Activated CD4-positive, alpha-beta T cell treated with anti-CD3 and anti-CD28 coated beads for 36 hours (primary cell): ENCODE results near the gene ROR1. TPM values are rescaled to one million over a fixed set of nuclear protein-coding genes. Genes with fewer than 3 reads are reported as not detected.

ENCODE experiments used
- ATAC-seq: fragments of 200-7000 bp; cut with Tn5 transposase; one replicate; pipeline ENCODE4 v1.10.0; 2021; ENCODE audit warnings: mild to moderate bottlenecking, moderate library complexity
- CTCF ChIA-PET: fragments of 350-600 bp; sonication (Branson Sonifier 250); formaldehyde crosslinking; loops from one replicate; lab custom pipeline; 2021; ENCODE audit warnings: antibody characterized with exemption; lab: Charles Lee
- POLR2A ChIA-PET: fragments of 350-600 bp; sonication (Branson Sonifier 250); formaldehyde crosslinking; loops from one replicate; lab custom pipeline; 2021; ENCODE audit warnings: antibody characterized with exemption, inconsistent platforms; lab: Charles Lee
- DNase-seq: peaks from one replicate; pipeline ENCODE4 v3.0.0-alpha.2; 2020
- H3K27ac Mint-ChIP-seq: one replicate; pipeline ENCODE4 v1.8.0; 2021; ENCODE audit warnings: mixed read lengths
- H3K27me3 Mint-ChIP-seq: one replicate; pipeline ENCODE4 v1.8.0; 2021; ENCODE audit warnings: mixed read lengths
- H3K36me3 Mint-ChIP-seq: one replicate; pipeline ENCODE4 v1.8.0; 2021; ENCODE audit warnings: low read depth, mixed read lengths
- H3K4me1 Mint-ChIP-seq: one replicate; pipeline ENCODE4 v1.8.0; 2021; ENCODE audit warnings: mixed read lengths
- H3K4me3 Mint-ChIP-seq: one replicate; pipeline ENCODE4 v1.8.0; 2021; ENCODE audit warnings: mild to moderate bottlenecking, moderate library complexity, mixed read lengths
- H3K9me3 Mint-ChIP-seq: one replicate; pipeline ENCODE4 v1.8.0; 2021; ENCODE audit warnings: low read depth, mixed read lengths
- intact Hi-C, 2 experiments: fragments of 100-400 bp; cut with DNase I in 1 of 2; cut with micrococcal nuclease in 1 of 2; formaldehyde crosslinking; loops; one replicate each; pipeline versions ENCODE4 v1.14.2 to v1.15.1; 2022 to 2024; cut with DNase I, micrococcal nuclease
- total RNA-seq, 2 experiments: library from RNA; stranded (reverse); gene quantifications; one replicate each; pipeline ENCODE4 v1.2.3, GENCODE V29; 2021

Gene ROR1
- total RNA-seq, 2 experiments from 2014 or later = 0.21 TPM; not detected in 1

DNA sequence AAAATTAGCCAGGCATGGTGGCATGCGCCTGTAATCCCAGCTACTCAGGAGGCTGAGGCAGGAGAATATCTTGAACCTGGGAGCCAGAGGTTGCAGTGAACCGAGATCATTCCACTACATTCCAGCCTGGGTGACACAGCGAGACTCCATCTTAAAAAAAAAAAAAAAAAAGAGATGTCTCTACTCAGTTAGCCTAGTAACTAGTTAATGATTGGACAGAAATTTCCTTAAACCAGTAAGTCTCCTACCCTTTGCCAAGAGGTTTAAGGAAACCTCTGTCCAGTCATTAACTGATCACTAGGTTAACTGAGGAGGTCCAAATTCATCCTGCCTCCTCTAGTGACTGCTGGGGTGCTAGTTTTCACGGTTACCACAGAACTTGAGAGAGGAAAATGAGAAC lies 285.7 kb downstream of the ROR1 start:
- no peak for ATAC-seq

DNA sequence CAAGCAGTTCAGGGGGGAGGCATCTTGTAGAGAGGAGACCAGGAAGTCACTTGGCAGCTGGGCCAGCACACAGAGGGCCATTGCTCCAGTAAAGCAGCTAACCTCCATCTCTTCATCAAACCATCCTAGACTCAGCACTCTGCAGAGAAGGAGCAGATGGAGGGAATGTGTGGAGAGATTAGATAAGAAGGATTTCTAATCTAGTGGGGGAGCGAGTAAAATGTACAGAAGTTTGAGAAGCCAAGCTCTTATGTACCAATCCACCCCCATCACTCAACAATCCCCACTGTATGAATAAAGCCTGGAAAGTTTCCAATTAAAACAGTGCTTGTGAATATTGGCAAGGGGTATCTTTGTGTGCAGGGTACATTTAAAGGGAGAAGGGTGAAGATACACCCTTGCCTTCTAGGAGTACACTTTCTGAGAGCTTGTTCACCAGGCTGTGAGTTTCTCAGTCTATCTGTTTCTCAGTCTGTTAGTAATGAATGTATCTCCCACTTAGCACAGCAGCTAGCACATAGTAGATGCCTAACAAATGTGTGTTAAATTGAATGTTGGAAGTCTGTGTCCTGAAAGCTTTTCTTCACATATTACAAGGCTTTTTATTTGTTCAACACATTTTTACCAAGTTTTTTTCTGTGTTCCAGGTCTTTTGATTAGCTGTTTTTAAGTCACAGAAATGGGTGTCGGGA lies 286.9 kb downstream of the ROR1 start:
- peaks cover 5% of the 10 kb centered on the region for H3K27me3 Mint-ChIP-seq
- CTCF ChIA-PET = interaction anchor here (0.5 to 0.7 kb wide), 3 partner anchors 26 to 1981 kb away, joined by 3 read pairs; no protein-coding TSS in a partner anchor

More for the DNA sequence above, 285.7 kb downstream of the ROR1 start:
- H3K9me3 Mint-ChIP-seq = peaks cover 4% of the 10 kb centered on the region
- intact Hi-C loops = no loop called here
- H3K27ac Mint-ChIP-seq = no peak overlapping the region
- H3K4me3 Mint-ChIP-seq = no peak overlapping the region
- no peaks in the 10 kb centered on the region for H3K36me3 Mint-ChIP-seq
- H3K4me1 Mint-ChIP-seq = peaks cover 20% of the 10 kb centered on the region
- H3K27me3 Mint-ChIP-seq = peaks cover 5% of the 10 kb centered on the region
- CTCF ChIA-PET = no interaction called here
- DNase-seq = no peak
- POLR2A ChIA-PET = no interaction called here

DNA sequence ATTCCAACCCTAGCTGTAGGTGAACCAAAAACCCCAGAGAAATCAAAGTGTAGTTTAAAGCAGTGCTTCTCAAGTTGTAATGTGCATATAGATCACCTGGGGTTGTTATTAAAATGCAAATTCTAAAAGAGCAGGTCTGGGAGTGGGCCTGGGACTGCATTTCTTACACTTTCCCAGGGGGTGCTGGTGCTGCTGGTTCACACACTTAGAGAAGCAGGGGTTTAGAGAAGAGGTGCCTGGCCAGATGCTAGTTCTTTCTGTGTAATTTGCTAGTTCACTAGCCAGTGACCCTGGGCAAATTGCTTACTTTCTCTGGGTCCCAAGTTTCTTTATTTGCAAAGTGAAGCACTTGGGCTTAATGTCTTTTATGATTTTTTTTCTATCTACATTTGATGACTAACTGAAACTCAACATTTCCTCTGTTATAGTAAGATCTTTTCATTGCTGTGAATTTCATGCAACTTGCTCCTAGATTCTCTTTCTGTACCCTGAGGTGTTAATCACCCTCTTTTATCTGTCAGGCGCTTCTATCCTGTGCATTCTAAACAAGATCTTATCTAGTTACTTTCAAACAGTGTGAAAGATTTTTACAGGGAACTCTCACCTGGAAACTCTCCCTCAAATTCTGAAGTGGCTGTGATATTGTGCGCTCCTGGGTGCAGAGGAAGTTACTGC lies 287.8 kb downstream of the ROR1 start:
- no peak overlapping the region for H3K27ac Mint-ChIP-seq
- peak; percentile 69 for ATAC-seq

More for the DNA sequence above, 286.9 kb downstream of the ROR1 start:
- Mint-ChIP-seq H3K4me3 (no peak overlapping the region), H3K4me1 (peaks cover 20% of the 10 kb centered on the region), H3K9me3 (peaks cover 4% of the 10 kb centered on the region), H3K36me3 (no peaks in the 10 kb centered on the region), H3K27ac (no peak overlapping the region)
- no peak for DNase-seq
- intact Hi-C loops = no loop called here
- ATAC-seq = no peak
- POLR2A ChIA-PET = no interaction called here

DNA sequence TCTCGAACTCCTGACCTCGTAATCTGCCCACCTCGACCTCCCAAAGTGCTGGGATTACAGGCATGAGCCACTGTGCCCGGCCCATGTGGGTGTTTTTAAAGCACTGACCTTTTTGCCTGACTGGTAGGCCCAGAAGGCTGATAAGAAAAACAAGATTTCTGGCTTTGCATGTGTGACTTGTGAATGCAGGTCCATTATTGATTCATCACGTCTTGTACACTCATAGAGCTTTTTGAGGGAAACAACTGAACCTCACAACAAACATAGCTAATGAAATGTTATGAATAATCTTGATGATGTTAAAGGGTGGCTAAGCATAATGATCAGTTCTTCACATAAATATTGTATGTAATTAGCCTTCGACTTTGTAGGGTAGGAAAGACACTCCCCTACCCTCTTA lies 288.7 kb downstream of the ROR1 start:
- Mint-ChIP-seq H3K9me3 (peaks cover 4% of the 10 kb centered on the region), H3K27me3 (peaks cover 5% of the 10 kb centered on the region), H3K4me3 (no peak overlapping the region), H3K27ac (no peak overlapping the region), H3K36me3 (no peaks in the 10 kb centered on the region), H3K4me1 (peaks cover 20% of the 10 kb centered on the region)
- ChIA-PET CTCF (no interaction called here), POLR2A (no interaction called here)
- intact Hi-C loops = no loop called here
- DNase-seq = no peak
- ATAC-seq = no peak

More for the DNA sequence above, 287.8 kb downstream of the ROR1 start:
- no peak for DNase-seq
- Mint-ChIP-seq H3K4me1 (peaks cover 20% of the 10 kb centered on the region), H3K9me3 (peaks cover 4% of the 10 kb centered on the region), H3K36me3 (no peaks in the 10 kb centered on the region), H3K4me3 (no peak overlapping the region), H3K27me3 (peaks cover 5% of the 10 kb centered on the region)
- intact Hi-C loops = no loop called here
- CTCF ChIA-PET = interaction anchor here (0.6 kb wide), 1 partner anchor 134 kb away, joined by 3 read pairs; no protein-coding TSS in a partner anchor
- POLR2A ChIA-PET = no interaction called here

DNA sequence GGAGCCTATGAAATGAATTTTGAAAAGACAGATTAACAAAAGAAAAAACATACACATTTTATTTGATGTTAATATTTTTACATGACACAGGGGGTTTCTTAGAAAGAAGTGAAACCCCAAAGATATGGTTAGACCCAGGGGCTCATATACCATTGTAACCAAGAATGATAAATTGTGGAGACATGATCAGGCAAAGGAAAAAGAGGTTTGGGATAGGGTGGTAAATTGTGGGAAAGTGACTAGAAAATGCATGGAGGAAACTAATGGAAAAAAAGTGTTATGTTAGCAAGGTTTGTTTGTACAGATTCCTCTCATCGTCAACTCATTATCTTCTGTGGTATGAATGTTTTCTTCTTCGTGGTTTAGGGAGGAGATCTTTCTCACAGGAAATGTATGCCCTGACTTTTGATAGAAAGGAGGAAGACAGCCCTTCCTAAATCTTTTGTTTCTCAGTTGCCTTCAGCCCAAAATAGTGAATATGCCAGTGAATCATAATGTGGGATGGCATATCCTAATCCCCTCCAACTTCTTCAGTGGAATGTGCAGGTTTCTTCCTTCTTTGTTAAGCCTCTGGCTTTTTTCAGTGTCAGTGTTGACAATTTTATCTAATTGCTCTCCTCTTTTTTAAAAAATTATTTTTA lies 289.2 kb downstream of the ROR1 start:
- peaks cover 4% of the 10 kb centered on the region for H3K9me3 Mint-ChIP-seq
- H3K4me1 Mint-ChIP-seq = peaks cover 20% of the 10 kb centered on the region
- POLR2A ChIA-PET = no interaction called here
- H3K27me3 Mint-ChIP-seq = peaks cover 5% of the 10 kb centered on the region
- intact Hi-C loops = no loop called here
- no peaks in the 10 kb centered on the region for H3K36me3 Mint-ChIP-seq
- no peak overlapping the region for H3K4me3 Mint-ChIP-seq
- no peak for DNase-seq
- H3K27ac Mint-ChIP-seq = no peak overlapping the region
- CTCF ChIA-PET = no interaction called here
- no peak for ATAC-seq

DNA sequence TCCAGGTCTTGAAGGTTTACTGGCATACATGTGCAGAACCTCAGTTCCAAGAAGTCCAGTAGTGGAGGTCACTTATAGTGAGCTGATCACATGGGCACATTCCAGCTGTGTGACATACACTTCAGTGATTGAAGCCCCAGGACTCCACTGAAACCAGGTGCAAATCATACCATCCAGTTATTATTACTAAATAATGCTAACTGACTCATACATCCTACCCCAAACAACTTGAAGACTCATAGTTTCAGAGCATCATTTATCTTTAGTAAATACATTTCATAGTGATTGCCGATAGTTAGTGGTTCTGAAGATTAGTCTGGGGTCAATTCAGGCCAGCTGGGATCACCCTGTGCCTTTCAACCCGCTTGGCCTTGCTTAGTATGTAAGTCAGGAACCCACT lies 291.8 kb downstream of the ROR1 start:
- no peak overlapping the region for H3K27ac Mint-ChIP-seq
- H3K27me3 Mint-ChIP-seq = peaks cover 5% of the 10 kb centered on the region
- no peak for DNase-seq
- no peaks in the 10 kb centered on the region for H3K36me3 Mint-ChIP-seq
- peaks cover 2% of the 10 kb centered on the region for H3K9me3 Mint-ChIP-seq
- peaks cover 26% of the 10 kb centered on the region for H3K4me1 Mint-ChIP-seq
- H3K4me3 Mint-ChIP-seq = no peak overlapping the region
- POLR2A ChIA-PET = no interaction called here
- CTCF ChIA-PET = interaction anchor here (0.6 kb wide), 1 partner anchor 96 kb away, joined by 3 read pairs; no protein-coding TSS in a partner anchor
- no peak for ATAC-seq
- intact Hi-C loops = no loop called here

DNA sequence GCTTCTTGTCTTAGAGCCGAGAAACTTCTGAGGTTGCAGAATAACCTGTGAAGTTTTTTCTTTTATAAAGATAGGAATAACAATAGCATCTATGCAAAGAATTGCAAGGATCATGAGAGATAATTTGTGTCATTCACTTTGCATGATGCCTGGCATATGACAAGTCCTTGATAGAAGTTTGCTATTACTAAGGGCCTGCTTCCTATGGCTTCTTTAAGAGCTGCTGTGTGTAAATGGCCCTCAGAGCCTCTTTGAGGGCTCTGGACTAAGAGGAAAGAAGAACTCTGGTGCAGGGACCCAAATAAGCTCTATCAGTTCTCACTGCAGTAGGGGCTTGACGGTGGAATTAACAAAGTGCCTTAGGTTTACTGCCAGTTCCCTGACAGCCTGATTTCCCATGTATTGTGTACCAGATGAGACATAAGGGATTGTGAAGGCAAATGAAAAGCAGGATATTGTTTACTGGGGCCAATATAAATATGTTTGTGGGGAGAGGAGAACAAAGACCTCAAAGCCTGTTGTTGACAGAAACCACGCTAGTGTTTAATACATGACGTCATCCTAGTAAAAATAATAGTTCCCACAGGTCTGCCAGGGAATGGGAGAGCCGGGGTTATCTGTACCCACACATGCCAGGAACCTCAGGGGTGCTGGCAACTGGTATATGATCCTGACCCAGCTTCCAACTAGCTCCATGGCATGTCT lies 298.4 kb downstream of the ROR1 start:
- no peak overlapping the region for H3K27ac Mint-ChIP-seq
- H3K4me1 Mint-ChIP-seq = peaks cover 6% of the 10 kb centered on the region
- DNase-seq = no peak
- no peaks in the 10 kb centered on the region for H3K27me3 Mint-ChIP-seq
- intact Hi-C loops = no loop called here
- H3K36me3 Mint-ChIP-seq = no peaks in the 10 kb centered on the region
- no peak overlapping the region for H3K4me3 Mint-ChIP-seq
- POLR2A ChIA-PET = no interaction called here
- H3K9me3 Mint-ChIP-seq = no peaks in the 10 kb centered on the region
- ATAC-seq = no peak
- CTCF ChIA-PET = interaction anchor here (0.6 kb wide), 1 partner anchor 272 kb away, joined by 3 read pairs; no protein-coding TSS in a partner anchor

DNA sequence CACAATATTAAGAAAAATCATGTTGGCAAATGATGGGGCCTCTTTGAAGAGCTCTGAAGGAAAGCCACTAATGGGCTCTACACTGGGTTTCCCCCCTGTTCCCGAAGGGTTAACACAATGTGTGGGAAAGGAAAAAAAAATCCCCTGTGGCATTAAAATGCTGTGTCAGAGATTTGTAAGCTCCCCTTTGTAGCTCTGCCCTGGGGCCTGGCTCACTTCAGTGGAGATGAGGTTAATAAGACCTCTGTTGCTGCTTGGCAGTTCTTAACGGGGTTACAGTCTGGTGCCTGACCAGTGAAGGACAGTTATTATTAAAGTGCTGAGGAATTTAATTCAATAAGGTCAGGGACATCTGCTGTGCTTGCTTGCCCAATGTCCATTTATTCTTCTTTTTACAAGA lies 299.9 kb downstream of the ROR1 start:
- POLR2A ChIA-PET = no interaction called here
- H3K27me3 Mint-ChIP-seq = no peaks in the 10 kb centered on the region
- H3K9me3 Mint-ChIP-seq = no peaks in the 10 kb centered on the region
- DNase-seq (no peak), ATAC-seq (no peak)
- intact Hi-C loops = no loop called here
- no peak overlapping the region for H3K27ac Mint-ChIP-seq
- H3K36me3 Mint-ChIP-seq = no peaks in the 10 kb centered on the region
- peaks cover 6% of the 10 kb centered on the region for H3K4me1 Mint-ChIP-seq
- H3K4me3 Mint-ChIP-seq = no peak overlapping the region
- CTCF ChIA-PET = no interaction called here

DNA sequence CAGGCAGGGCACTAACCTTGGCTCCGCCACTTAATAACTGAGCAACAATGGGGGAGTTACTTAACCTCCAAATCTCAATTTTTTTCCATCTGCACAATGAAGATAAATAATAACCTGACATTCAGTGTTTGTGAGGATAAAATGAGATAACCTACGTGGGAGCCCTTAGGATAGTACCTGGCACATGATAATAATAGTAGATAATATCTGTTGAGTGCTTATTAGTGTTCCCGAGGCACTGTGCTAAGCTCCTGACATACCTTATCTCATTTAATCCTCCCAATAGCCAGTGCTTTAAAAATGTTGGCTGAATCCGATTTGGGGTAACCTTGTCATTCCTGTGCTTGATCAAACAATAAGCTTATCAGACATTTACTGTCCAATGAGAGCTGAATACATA lies 300.9 kb downstream of the ROR1 start:
- no peaks in the 10 kb centered on the region for H3K36me3 Mint-ChIP-seq
- H3K4me1 Mint-ChIP-seq = no peaks in the 10 kb centered on the region
- H3K27me3 Mint-ChIP-seq = no peaks in the 10 kb centered on the region
- DNase-seq (no peak), ATAC-seq (no peak)
- CTCF ChIA-PET = no interaction called here
- intact Hi-C loops = no loop called here
- POLR2A ChIA-PET = no interaction called here
- H3K4me3 Mint-ChIP-seq = no peak overlapping the region
- no peaks in the 10 kb centered on the region for H3K9me3 Mint-ChIP-seq
- no peak overlapping the region for H3K27ac Mint-ChIP-seq

DNA sequence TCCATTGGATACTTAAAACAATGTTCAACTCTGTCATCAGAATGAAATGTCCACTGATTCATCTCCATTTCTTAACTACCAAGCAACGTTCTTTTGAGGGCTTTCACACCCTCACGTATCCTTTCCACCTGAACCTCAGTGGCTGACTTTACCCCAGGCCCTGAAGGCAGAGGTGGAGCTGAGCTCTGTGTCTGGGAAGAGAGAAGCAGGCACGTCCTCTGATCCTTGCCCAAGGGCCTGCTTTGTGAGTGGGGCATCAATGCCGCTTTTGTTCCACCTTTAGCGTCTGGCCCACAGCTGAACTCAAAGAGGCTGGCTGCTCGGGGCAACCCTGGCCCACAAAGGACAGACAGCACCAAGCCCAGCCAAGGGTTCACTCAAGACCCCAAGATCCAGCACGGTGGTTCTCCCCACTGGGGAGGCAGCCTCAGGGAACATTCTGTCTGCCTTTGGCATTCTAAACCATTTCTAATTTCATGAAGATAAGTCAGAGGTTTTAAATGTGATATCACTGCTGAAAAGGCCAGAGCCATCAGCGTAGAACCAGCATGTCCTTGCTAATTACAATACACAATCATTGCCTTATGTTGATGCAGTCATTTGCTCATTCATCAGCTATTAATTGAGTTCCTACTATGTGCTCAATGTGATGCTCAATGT lies 303.6 kb downstream of the ROR1 start:
- no peak for ATAC-seq
- no peak for DNase-seq
- no peaks in the 10 kb centered on the region for H3K36me3 Mint-ChIP-seq
- no peaks in the 10 kb centered on the region for H3K9me3 Mint-ChIP-seq
- H3K27ac Mint-ChIP-seq = no peak overlapping the region
- H3K4me1 Mint-ChIP-seq = no peaks in the 10 kb centered on the region
- ChIA-PET POLR2A (no interaction called here), CTCF (no interaction called here)
- H3K27me3 Mint-ChIP-seq = no peaks in the 10 kb centered on the region
- intact Hi-C loops = no loop called here
- H3K4me3 Mint-ChIP-seq = no peak overlapping the region
